Measurements from ENCODE around the gene EME1.

- TF ChIP-seq POLR2A (IDR thresholded peaks at IDR 0.05; ENCODE audit: low read depth, low read length) (no peak), TAF1 (IDR thresholded peaks at IDR 0.05; ENCODE audit: borderline replicate concordance, low read depth, low read length) (no peak), POLR2AphosphoS5 (IDR thresholded peaks at IDR 0.05; ENCODE audit: low read depth, low read length) (no peak)
These were observed 12.4 kb upstream of the EME1 start for GRCh38 chr17:50360486-50361115.

Measured in GM12892 (cell line).